SK-N-SH (cell line): ENCODE data around the gene GSS. TPM values are rescaled to one million over a fixed set of nuclear protein-coding genes. Genes with fewer than 3 reads are reported as not detected.

Experiments used
- CTCF ChIA-PET: fragments of 300-600, 350-600 bp; formaldehyde crosslinking; extraction: SDS; loops from one replicate; lab custom pipeline; 2021; lab: Yijun Ruan, JAX
- POLR2A ChIA-PET: fragments of 350-600 bp; sonication (Branson Sonifier 250); formaldehyde crosslinking; extraction: SDS; loops from one replicate; lab custom pipeline; 2020; ENCODE audit warnings: antibody characterized with exemption, inconsistent platforms; lab: Yijun Ruan, JAX
- DNase-seq: peaks from one replicate; pipeline ENCODE4 v3.0.0; 2012
- H2AFZ ChIP-seq: fragments of 200-600 bp; sonication (generic); 2 replicates; pipeline ENCODE4 v1.8.1; 2016; ENCODE audit warnings: antibody characterized with exemption, mild to moderate bottlenecking, low read depth
- H3F3A ChIP-seq: fragments of 200-600 bp; sonication (generic); replicated peaks from 2 replicates; pipeline ENCODE3; 2016; ENCODE audit warnings: antibody characterized with exemption, mild to moderate bottlenecking; ENCODE audit not compliant: insufficient read depth
- H3K27ac ChIP-seq, 2 experiments: fragments of 200-500 bp in 1 of 2; fragments of 200-600 bp in 1 of 2; sonication (Bioruptor generic) in 1 of 2; sonication (generic), shearing (Covaris generic) in 1 of 2; 2 replicates each; pipeline versions ENCODE4 v1.5.1 to v1.6.1; 2014 to 2016; ENCODE audit warnings: low read depth in 2 of 2, inconsistent platforms in 1 of 2, low read length in 1 of 2, mild to moderate bottlenecking in 1 of 2, mixed read lengths in 1 of 2
- H3K27me3 ChIP-seq: fragments of 200-600 bp; sonication (generic), shearing (Covaris generic); 2 replicates; pipeline ENCODE4 v1.6.1; 2016; ENCODE audit warnings: mixed run types; ENCODE audit not compliant: insufficient read depth
- H3K36me3 ChIP-seq, 2 experiments: fragments of 200-500 bp in 1 of 2; fragments of 200-600 bp in 1 of 2; sonication (Bioruptor generic) in 1 of 2; sonication (generic) in 1 of 2; replicated peaks in 1 of 2; 2 replicates each; pipeline versions ENCODE3 to v1.5.1; 2014 to 2016; ENCODE audit warnings: low read length in 1 of 2, mild to moderate bottlenecking in 1 of 2; ENCODE audit not compliant: insufficient read depth in 2 of 2, control insufficient read depth in 1 of 2
- H3K4me1 ChIP-seq, 2 experiments: fragments of 200-500 bp in 1 of 2; fragments of 200-600 bp in 1 of 2; sonication (Bioruptor generic) in 1 of 2; sonication (generic), shearing (Covaris generic) in 1 of 2; 2 replicates each; pipeline versions ENCODE4 v1.5.1 to v1.6.1; 2014 to 2016; ENCODE audit warnings: low read depth in 1 of 2, low read length in 1 of 2, mixed run types in 1 of 2; ENCODE audit not compliant: insufficient read depth in 2 of 2, control insufficient read depth in 1 of 2
- H3K4me2 ChIP-seq: fragments of 200-600 bp; sonication (generic), shearing (Covaris generic); 2 replicates; pipeline ENCODE4 v1.6.1; 2017; ENCODE audit warnings: mixed run types
- H3K4me3 ChIP-seq, 2 experiments: fragments of 200-500 bp in 1 of 2; fragments of 200-600 bp in 1 of 2; sonication (Bioruptor generic) in 1 of 2; sonication (generic), shearing (Covaris generic) in 1 of 2; 2 replicates each; pipeline versions ENCODE4 v1.5.1 to v1.8.1; 2014 to 2016; ENCODE audit warnings: low read depth in 2 of 2, inconsistent platforms in 1 of 2, low read length in 1 of 2, mild to moderate bottlenecking in 1 of 2, mixed read lengths in 1 of 2, moderate library complexity in 1 of 2
- H3K79me2 ChIP-seq: fragments of 200-600 bp; sonication (generic); 2 replicates; pipeline ENCODE4 v1.8.1; 2017; ENCODE audit warnings: mild to moderate bottlenecking; ENCODE audit not compliant: insufficient read depth
- H3K9ac ChIP-seq: fragments of 200-600 bp; sonication (generic); 2 replicates; pipeline ENCODE4 v1.6.1; 2017; ENCODE audit warnings: mixed run types
- H3K9me2 ChIP-seq: fragments of 200-600 bp; sonication (generic); 2 replicates; pipeline ENCODE4 v1.6.1; 2017; ENCODE audit warnings: mixed run types
- H3K9me3 ChIP-seq: fragments of 200-600 bp; sonication (generic); 2 replicates; pipeline ENCODE4 v1.6.1; 2017; ENCODE audit warnings: mixed run types, mild to moderate bottlenecking, moderate library complexity
- H4K20me1 ChIP-seq: fragments of 200-600 bp; sonication (generic); 2 replicates; pipeline ENCODE4 v1.6.1; 2017; ENCODE audit warnings: mild to moderate bottlenecking, mixed run types; ENCODE audit not compliant: insufficient read depth
- CTCF ChIP-seq: fragments of 200-600 bp; sonication (generic); IDR thresholded peaks from 2 replicates; pipeline ENCODE4 v1.6.1; 2017; ENCODE audit warnings: antibody characterized with exemption, mild to moderate bottlenecking, moderate library complexity
- FOSL2 ChIP-seq: IDR thresholded peaks from 2 replicates; pipeline ENCODE4 v1.4.0; 2012; ENCODE audit warnings: low read depth, mild to moderate bottlenecking, moderate library complexity, borderline replicate concordance
- FOXJ3 ChIP-seq: sonication (generic); formaldehyde crosslinking; IDR thresholded peaks from 2 replicates; pipeline ENCODE4 v1.5.1; 2020; ENCODE audit warnings: mild to moderate bottlenecking, missing genetic modification reagents
- FOXM1 ChIP-seq: IDR thresholded peaks from 2 replicates; pipeline ENCODE4 v1.4.0; 2012; ENCODE audit warnings: low read depth, mild to moderate bottlenecking
- GABPA ChIP-seq: IDR thresholded peaks from 2 replicates; pipeline ENCODE4 v1.4.0; 2012; ENCODE audit warnings: low read depth, mild to moderate bottlenecking
- IRF3 ChIP-seq: fragments of 150-350 bp; IDR thresholded peaks from 2 replicates; pipeline ENCODE4 v1.6.1; 2016; ENCODE audit warnings: mild to moderate bottlenecking, low read depth, low read length
- JUND ChIP-seq: IDR thresholded peaks from 2 replicates; pipeline ENCODE4 v1.4.0; 2012
- NFIC ChIP-seq: IDR thresholded peaks from 2 replicates; pipeline ENCODE4 v1.4.0; 2012; ENCODE audit warnings: borderline replicate concordance
- PBX3 ChIP-seq: IDR thresholded peaks from 2 replicates; pipeline ENCODE4; 2012
- SIN3A ChIP-seq: IDR thresholded peaks from 2 replicates; pipeline ENCODE4 v1.6.1; 2012; ENCODE audit warnings: low read depth, mild to moderate bottlenecking, low read length, moderate library complexity, borderline replicate concordance
- SMC3 ChIP-seq: IDR thresholded peaks from 2 replicates; pipeline ENCODE4 v1.6.1; 2012; ENCODE audit warnings: low read depth, low read length, improper control_type of control experiment
- TAF1 ChIP-seq: IDR thresholded peaks from 2 replicates; pipeline ENCODE4 v1.6.1; 2012; ENCODE audit warnings: low read depth, mild to moderate bottlenecking, low read length, moderate library complexity, borderline replicate concordance
- ZBTB33 ChIP-seq: IDR thresholded peaks from 2 replicates; pipeline ENCODE4 v1.4.0; 2012; ENCODE audit warnings: low read depth, borderline replicate concordance
- WGBS: methylation state at CpG from one replicate; pipeline ENCODE4 v1.1.6; 2017; ENCODE audit warnings: low lambda C conversion rate; 5-methylcytosine and 5-hydroxymethylcytosine counted together
- polyA plus RNA-seq, 3 experiments: library from polyadenylated mRNA; depleted of rRNA; stranded (reverse); fragments of >200 nt; gene quantifications; 2 replicates each; pipeline ENCODE4 v1.2.3, GENCODE V29; 2012

GSS gene
- polyA plus RNA-seq, 1 of the 3 experiments (the other 2 are of a cell fraction), result 95.6 TPM

GRCh38 chr20:34986311-34987287 lies 31.0 kb upstream of the GSS start:
- no peaks in the 10 kb centered on the region for H3K9me3 ChIP-seq
- TF ChIP-seq JUND (no peak), GABPA (no peak), FOXM1 (no peak), IRF3 (no peak), NFIC (no peak), FOXJ3 (CRISPR knock-in tag) (no peak), ZBTB33 (no peak), CTCF (no peak), SMC3 (no peak), FOSL2 (no peak), TAF1 (no peak), SIN3A (no peak), PBX3 (no peak)
- H3K4me3 ChIP-seq, result no peak overlapping the region
- no peak overlapping the region for H3K27ac ChIP-seq
- H3K27me3 ChIP-seq, result no peaks in the 10 kb centered on the region
- no peaks in the 10 kb centered on the region for H3K9me2 ChIP-seq
- H3K79me2 ChIP-seq, result no peaks in the 10 kb centered on the region
- no peak overlapping the region for H3K4me2 ChIP-seq
- WGBS, result 73% methylated on average over 16 of the region's 24 CpGs
- no peaks in the 10 kb centered on the region for H4K20me1 ChIP-seq
- no peak for DNase-seq
- no peaks in the 10 kb centered on the region for H3F3A ChIP-seq
- no peak overlapping the region for H3K9ac ChIP-seq
- CTCF ChIA-PET, result no interaction called here
- H2AFZ ChIP-seq, result no peak overlapping the region
- POLR2A ChIA-PET, result no interaction called here
- no peaks in the 10 kb centered on the region; a peak in 1 of 4 replicates for H3K4me1 ChIP-seq
- no peaks in the 10 kb centered on the region for H3K36me3 ChIP-seq
